GM12801 (cell line): ENCODE results near the gene BANF2.

ENCODE experiments used
- CTCF ChIP-seq: IDR thresholded peaks from one replicate; pipeline ENCODE4 v1.5.1; 2011; ENCODE audit warnings: control low read depth; ENCODE audit not compliant: insufficient read length; ENCODE audit errors: extremely low read depth

The BANF2 gene

GRCh38 chr20:17743677-17744076 is 43.9 kb downstream of the BANF2 start:
- no peak for TF ChIP-seq CTCF

- TF ChIP-seq CTCF, result no peak
Measured at GRCh38 chr20:17747431-17747846, 47.7 kb downstream of the BANF2 start.

- TF ChIP-seq CTCF, result no peak
Measured at GRCh38 chr20:17748279-17748678, 48.5 kb downstream of the BANF2 start.

GRCh38 chr20:17749626-17749977 is 49.8 kb downstream of the BANF2 start:
- no peak for TF ChIP-seq CTCF

- no peak for TF ChIP-seq CTCF
Measured at GRCh38 chr20:17749978-17750721, 50.4 kb downstream of the BANF2 start.

GRCh38 chr20:17750722-17751045 is 50.9 kb downstream of the BANF2 start:
- no peak for TF ChIP-seq CTCF

- TF ChIP-seq CTCF, result no peak
Measured at GRCh38 chr20:17751640-17752039, 51.9 kb downstream of the BANF2 start.
